Myocyte (in vitro differentiated cells): ENCODE measurements around the gene HS3ST4. TPM values are rescaled to one million over a fixed set of nuclear protein-coding genes. Genes with fewer than 3 reads are reported as not detected.
"Not testable (repeated sequence)": the region's sequence is repeated elsewhere in the genome, so short reads cannot be mapped to it uniquely, and the experiment has no call there.

Experiments
- DNase-seq: peaks from one replicate; pipeline ENCODE4 v3.0.0-alpha.2; 2012; ENCODE audit warnings: low read depth
- total RNA-seq: library from RNA; depleted of rRNA; stranded (reverse); fragments of >200 nt; gene quantifications from 2 replicates; pipeline ENCODE4 v1.2.3, GENCODE V29; 2014

Gene HS3ST4
- total RNA-seq, 1 donor from 2014 or later: not detected

DNA sequence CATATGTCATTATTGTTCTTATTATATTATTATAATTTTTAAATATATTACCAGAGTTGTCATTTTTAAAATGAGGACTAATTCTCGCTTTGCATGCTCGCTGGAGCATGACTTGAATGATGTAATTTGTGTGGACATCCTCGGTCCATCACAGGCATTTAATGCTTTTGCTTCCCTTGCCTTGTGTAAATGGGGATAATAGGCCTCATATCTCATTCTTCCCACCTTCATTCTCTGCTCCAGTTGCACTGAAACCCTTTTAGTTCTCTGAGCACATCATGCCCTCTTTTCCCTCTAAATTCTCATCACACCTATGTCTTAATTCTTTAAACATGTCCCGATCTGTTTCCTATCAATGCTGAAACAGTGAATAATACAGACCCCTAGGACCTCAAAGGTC is 285.4 kb downstream of the HS3ST4 start:
- DNase-seq: no peak

DNA sequence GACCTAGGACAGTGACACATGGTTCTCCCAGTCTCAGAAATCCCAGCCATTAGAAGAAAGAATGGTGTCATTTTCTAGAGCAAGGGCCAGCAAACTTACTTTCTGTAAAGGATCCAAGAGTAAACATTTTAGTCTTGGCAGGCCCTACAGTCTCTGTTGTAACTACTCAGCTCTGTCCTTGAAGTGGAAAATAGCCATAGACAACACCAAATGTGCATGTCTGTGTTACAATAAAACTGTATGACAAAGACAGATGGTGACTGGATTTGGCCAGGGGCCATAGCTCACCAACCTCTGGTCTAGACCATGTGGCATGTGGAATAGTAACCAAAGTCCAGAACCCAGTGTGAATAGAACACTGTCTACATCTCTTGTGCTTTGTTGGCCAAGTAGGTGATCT is 286.5 kb downstream of the HS3ST4 start:
- no peak for DNase-seq

DNA sequence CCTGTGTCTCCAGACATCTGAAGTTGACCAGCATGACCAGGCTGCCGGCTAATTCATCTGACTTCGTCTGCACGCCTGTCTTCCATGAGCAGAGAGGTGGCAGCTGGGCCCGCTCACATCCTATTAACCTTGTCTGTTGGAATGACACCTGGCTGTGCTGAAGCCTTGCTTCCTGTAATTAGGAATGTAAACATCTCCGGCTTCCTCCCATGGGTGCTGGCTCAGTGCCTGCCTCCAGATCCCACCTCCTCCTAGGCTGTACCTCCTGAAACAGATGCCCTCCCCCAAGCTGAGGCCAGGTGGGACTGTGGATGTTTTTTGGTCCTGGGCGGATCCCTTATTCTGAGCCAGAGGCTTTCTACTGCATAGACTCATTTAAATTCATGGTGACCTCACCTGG is 296.3 kb downstream of the HS3ST4 start:
- no peak for DNase-seq

GRCh38 chr16:25988882-25989281 is 297.1 kb downstream of the HS3ST4 start:
- no peak for DNase-seq

DNA sequence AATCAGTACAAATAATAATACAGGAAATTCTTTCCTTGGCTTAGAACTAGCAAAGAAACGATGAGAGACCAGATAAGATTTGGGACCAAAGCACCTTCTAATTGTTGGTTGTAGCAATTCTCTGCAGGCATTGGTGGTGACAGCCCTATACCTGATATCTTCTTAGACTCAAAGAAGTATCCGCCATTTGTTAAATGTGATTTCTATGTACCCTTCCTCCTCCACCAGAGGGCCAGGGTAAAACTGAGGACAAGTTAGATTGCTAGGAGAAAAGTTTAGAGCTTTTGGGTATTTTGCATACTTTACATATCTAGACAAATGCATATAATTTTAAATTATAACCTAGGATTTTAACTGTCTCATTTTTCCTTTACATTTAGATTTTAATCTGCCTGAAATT is 304.3 kb downstream of the HS3ST4 start:
- DNase-seq: no peak

DNA sequence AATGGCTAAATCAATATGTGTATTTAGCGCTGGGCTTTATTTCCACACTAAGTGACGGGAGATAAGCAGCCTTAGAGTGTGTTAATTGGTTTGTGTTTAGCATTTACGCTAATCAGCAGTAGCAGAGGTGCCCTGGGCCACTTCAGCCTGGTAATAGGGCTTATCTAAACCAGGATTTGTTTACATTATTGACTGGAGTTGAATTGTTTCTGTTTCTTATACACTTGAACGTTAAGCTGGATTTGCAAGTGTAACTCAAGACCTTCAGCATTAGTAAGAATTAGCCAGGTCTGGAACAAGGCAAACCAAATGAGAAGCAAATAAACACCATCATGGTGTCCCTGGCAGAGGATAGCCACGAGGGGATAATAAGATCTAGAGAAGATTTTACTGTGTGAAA is 313.6 kb downstream of the HS3ST4 start:
- no peak for DNase-seq

DNA sequence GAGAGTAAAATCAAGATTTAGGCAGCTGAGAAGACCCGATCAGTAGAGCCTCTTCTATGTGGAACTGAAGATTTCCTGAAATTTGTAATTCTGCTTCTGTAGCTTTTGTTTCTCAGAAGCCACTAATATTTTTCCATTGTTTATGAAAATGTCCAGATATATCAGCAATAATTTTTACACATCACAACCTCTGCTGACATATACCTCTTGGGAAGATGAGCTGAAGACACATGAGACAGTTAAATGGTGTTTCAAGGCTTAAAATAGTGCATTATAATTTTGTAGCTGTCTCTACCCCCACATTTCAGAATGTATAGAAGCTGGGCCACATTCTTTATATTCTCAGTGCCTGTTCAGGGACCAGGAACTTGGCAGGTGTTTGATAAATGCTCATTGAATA is 320.6 kb downstream of the HS3ST4 start:
- DNase-seq: no peak

- DNase-seq: no peak
Measured at GRCh38 chr16:26015776-26016175, 324.0 kb downstream of the HS3ST4 start.

DNA sequence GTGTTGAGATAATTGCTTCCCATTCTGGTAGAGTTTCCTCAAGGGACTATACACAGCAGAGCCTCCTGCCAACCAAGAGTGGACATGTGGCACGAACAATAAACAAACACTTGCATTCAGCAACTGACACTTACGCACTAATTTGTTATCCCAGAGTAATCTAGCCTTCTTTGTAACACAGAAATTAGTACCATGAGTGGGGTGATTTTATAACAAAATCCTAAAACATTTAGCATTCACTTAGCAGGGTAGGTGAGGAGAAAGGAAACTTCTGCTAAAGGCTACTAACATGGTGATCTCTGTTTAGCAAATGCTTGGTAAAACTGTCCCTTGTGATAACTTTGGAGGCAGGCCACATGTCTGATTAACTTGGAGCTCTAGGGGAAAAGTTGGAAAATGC is 325.2 kb downstream of the HS3ST4 start:
- DNase-seq: no peak

DNA sequence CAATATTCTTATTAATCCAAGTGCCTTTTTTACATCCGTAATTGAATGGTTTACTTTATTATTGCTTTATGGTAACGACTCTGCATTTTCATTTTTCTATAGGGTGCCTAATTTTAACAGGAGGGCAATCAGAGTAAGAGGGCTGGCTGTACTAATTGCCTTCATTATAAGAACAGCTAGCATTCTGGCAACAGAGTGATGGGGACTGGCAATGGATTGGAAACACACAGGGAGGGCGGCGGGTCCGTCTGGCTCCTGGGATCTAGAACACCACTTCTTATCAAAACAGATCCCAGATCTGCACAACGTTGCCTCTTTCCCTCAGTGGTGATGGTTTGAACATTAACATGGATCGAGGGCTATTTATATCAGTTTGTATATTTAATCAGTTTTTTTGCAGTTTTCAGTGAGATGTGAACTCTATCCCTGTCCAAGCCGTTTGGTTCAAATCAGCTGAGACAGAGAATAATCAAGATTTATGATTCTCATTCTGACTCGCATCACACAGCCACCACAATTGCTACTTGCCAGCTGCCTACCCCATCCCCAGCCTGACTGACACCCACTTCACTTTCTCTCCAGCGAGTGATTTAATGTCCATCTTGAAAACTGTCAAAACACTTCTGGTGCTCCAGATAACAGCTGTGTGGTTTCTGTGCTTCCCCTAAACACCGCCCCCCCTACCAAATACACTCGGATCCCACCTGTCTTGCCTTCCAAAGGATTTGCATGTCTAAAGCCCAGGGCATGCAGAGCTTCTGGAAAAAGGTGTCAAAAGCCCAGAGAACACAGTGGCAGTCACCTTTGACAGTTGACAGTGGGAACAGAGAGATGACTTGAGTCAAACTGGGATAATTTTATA is 327.9 kb downstream of the HS3ST4 start:
- no peak for DNase-seq

DNA sequence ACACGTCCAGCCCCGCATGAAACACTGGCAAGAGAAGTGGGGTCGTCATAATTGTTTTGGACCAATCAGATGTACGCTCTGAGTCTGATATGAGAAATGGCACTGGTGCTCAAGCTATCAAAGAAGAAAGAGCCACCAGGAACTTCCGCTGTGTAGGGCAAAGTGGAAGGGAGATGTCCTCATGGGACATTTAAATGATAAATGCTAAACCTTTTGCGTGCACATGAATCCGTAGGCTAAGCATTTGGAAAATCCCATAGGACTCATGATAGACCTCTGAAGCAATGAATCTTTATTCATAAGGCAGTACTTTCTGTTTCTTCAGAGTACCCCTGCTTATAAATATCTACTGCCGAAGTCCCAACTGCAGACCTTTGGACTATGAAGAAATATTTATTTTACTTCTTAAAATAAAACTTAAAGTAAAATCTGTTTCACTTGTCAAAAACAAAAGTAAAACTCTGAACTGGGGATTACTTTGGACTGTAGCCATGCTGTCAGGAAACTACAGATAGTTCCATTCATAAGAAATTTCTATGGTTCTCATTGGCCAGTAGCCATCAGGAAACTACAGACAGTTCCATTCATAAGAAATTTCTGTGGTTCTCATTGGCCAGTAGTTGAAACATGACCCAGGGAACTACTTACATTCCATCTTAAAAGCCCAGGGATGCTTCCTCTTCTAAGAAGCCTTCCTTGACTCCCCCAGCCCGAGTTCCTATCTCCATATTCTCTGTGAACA is 335.1 kb downstream of the HS3ST4 start:
- no peak for DNase-seq

DNA sequence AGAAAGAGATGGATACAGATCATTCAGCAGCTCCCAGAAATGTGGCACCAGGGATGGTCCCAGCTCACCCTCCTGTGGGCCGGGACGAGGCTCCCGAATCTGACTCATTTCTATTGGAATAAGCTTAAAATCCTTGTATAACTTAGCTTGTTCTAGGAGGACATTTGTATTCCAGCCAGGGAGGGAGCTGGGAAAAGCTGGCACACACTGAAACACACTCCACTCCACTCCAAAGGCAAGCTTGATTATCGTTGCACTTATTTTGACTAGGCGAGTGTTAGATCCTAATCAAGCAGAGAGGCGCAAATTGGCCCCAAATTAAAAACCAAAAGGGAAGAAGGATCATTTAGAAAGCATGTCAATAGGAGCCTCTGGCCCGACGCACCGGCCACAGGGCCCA is 339.5 kb downstream of the HS3ST4 start:
- DNase-seq: no peak

- not testable (repeated sequence) for DNase-seq
Measured at GRCh38 chr16:26032661-26033060, 340.9 kb downstream of the HS3ST4 start.

- no peak for DNase-seq
Measured at GRCh38 chr16:26041952-26042668, 350.4 kb downstream of the HS3ST4 start.

GRCh38 chr16:26050472-26050871 is 358.7 kb downstream of the HS3ST4 start:
- no peak for DNase-seq

DNA sequence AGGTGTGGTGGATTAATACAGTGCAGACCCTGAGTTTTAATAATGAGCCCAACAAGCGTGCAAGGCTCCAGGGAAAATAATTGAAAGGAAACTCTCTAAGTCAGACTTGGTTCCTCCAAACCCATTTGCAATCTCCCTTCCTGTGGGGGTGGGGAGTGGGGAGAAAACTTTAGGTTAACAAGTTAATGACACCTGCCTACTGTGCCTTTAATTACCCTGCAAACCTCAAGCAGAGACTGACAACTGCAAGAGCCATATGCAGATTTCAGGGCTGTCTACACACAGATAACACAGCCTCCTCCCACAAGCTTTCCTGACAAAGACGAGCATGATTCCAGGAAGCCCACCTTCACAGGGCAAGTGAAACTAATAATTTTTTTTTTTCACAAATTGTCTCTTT is 359.3 kb downstream of the HS3ST4 start:
- no peak for DNase-seq

DNA sequence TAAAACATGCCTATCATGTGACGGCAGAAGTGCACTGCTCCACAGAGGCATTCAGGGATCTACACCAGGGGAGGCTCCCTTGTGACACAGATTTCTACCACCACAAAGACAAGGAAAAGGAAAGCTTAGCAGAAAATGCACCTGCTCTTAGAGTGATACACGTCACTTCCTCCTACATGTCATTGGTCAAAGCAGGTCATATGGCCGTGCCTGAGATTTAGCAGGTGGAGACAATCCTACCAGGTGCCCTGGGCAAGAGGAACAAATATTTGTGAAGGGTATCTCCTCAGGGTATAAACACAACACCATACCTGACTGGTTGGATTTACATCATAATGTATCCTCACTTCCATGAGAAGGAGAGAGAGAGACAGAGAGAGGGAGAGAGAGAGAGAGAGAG is 362.1 kb downstream of the HS3ST4 start:
- DNase-seq: no peak

DNA sequence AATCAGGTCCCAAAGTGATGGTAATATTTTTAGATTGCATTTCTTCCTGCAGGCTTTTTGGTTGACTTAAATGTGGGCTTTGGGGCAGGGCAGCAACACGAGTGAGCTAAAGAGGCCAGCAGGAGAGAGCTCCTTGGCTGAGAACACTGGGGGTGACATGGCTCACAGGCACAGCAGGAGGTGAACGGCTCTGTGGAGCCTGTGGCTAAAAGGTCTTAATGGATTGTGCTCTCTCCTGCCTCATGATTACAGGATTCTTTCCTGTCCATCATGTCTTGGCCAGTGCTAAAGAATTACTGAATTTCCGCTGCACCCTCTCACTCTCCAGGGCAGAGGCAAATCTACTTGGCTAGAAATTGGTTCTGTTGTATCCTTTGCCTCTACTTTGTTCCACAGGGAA is 366.6 kb downstream of the HS3ST4 start:
- no peak for DNase-seq

DNA sequence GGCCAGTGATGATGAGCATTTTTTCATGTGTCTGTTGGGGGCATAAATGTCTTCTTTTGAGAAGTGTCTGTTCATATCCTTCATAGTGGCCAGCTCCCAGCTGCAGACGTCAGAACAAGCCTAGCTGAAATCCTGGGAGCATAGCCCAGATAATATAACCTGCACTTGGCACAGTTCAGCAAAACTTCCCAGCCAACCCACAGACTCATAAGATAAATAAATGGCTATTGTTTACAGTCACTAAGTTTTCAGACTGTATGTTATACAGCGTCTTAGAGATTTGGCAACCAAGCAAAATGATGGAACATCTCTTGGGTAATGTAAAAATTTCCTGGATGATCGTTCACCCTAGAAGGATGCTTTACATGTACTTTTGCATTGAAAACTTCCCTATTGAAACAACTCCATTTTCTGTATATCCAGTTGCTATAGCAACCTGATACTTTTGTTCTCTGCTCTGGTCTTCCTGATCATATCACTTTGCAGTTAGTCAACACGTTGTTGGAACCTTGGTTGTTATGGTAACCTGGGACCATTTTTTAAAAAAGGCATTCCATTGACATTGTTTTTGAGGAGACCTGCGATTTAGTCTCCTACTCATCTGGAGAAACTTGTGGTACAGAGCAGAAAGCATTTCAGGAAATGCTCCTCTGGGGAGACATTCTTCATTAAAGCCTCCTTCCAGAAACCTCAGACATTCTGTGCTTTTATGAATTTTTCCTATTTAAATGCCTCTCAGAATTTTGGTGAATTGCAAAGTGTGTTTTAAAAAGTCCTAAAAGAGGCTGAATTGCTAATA is 378.7 kb downstream of the HS3ST4 start:
- no peak for DNase-seq

DNA sequence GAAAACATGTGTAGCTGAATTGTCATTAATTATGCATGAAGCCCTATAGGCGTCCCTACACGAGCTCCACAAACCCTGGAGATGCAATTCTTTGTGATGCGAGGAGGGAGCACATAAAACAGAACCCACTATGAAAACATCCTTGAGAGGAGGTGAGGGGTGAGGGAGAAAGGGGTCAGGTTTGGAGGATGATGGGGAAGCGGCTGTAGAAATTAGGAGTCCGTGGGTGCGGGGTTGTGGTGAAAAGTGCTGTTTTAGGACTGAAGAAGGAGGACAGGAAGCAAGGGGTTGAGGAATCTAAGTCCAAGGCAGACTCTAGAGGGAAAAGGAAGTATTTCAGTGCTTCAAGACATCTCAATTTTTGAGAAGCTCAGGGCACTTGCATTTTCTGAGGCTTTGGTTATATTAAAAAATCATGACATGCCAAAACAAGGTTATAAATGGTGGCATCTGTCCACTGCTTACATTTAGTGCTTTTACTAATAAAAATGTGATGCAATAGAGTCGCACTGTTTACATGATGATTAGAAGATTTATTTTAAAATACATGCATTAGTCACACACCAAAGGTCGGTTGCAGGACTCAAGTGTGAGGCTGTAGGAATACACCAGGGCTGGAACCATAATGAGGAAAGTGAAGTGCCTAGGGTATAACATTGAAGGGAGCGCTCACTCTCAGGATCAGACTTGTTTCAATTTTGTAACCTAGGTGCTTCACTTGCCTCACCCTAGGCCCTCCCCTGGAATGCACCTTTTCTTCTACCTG is 379.5 kb downstream of the HS3ST4 start:
- DNase-seq: no peak
